T-helper 2 cell treated with Interferon-gamma antibody and Interleukin-4, amounts not matched to agents 5 μg/mL and 100 μg/mL, for 36 hours (primary cell): Measurements from ENCODE around the gene SLC37A1.

Experiments
- DNase-seq: peaks from one replicate; pipeline ENCODE4 v3.0.0; 2021; ENCODE audit warnings: low spot score
- H3K27ac Mint-ChIP-seq: one replicate; pipeline ENCODE4 v1.8.0; 2021; ENCODE audit warnings: mild to moderate bottlenecking, mixed read lengths
- H3K27me3 Mint-ChIP-seq: one replicate; pipeline ENCODE4 v1.8.0; 2021; ENCODE audit warnings: low read depth, mixed read lengths
- H3K36me3 Mint-ChIP-seq: one replicate; pipeline ENCODE4 v1.8.0; 2021; ENCODE audit warnings: low read depth, mixed read lengths
- H3K4me1 Mint-ChIP-seq: one replicate; pipeline ENCODE4 v1.8.0; 2021; ENCODE audit warnings: low read depth, mixed read lengths
- H3K4me3 Mint-ChIP-seq: one replicate; pipeline ENCODE4 v1.8.0; 2022; ENCODE audit warnings: mild to moderate bottlenecking, moderate library complexity, mixed read lengths
- H3K9me3 Mint-ChIP-seq: one replicate; pipeline ENCODE4 v1.8.0; 2021; ENCODE audit warnings: mixed read lengths

SLC37A1 gene

GRCh38 chr21:42615924-42616323, 102.3 kb downstream of the SLC37A1 start:
- H3K27me3 Mint-ChIP-seq, result peaks cover 22% of the 10 kb centered on the region
- no peak for DNase-seq
- H3K4me1 Mint-ChIP-seq, result peaks cover 5% of the 10 kb centered on the region
- H3K4me3 Mint-ChIP-seq, result no peak overlapping the region
- no peak overlapping the region for H3K27ac Mint-ChIP-seq
- peaks cover 8% of the 10 kb centered on the region for H3K9me3 Mint-ChIP-seq
- H3K36me3 Mint-ChIP-seq, result no peaks in the 10 kb centered on the region

GRCh38 chr21:42616446-42616845, 102.8 kb downstream of the SLC37A1 start:
- H3K27me3 Mint-ChIP-seq, result peaks cover 22% of the 10 kb centered on the region
- no peak overlapping the region for H3K4me3 Mint-ChIP-seq
- peaks cover 8% of the 10 kb centered on the region for H3K9me3 Mint-ChIP-seq
- H3K36me3 Mint-ChIP-seq, result no peaks in the 10 kb centered on the region
- peaks cover 5% of the 10 kb centered on the region for H3K4me1 Mint-ChIP-seq
- no peak overlapping the region for H3K27ac Mint-ChIP-seq
- no peak for DNase-seq

- H3K27me3 Mint-ChIP-seq, result peaks cover 25% of the 10 kb centered on the region
- H3K4me3 Mint-ChIP-seq, result no peak overlapping the region
- H3K4me1 Mint-ChIP-seq, result peaks cover 5% of the 10 kb centered on the region
- no peaks in the 10 kb centered on the region for H3K36me3 Mint-ChIP-seq
- no peak overlapping the region for H3K27ac Mint-ChIP-seq
- H3K9me3 Mint-ChIP-seq, result peaks cover 8% of the 10 kb centered on the region
- DNase-seq, result no peak
These were observed 103.3 kb downstream of the SLC37A1 start for GRCh38 chr21:42616941-42617340.

- DNase-seq, result no peak
- Mint-ChIP-seq H3K4me1 (peaks cover 5% of the 10 kb centered on the region), H3K9me3 (peaks cover 6% of the 10 kb centered on the region), H3K27ac (no peak overlapping the region), H3K36me3 (no peaks in the 10 kb centered on the region), H3K4me3 (no peak overlapping the region), H3K27me3 (peaks cover 29% of the 10 kb centered on the region)
These were observed 103.8 kb downstream of the SLC37A1 start for GRCh38 chr21:42617486-42617885.

GRCh38 chr21:42618707-42619102, 105.1 kb downstream of the SLC37A1 start:
- Mint-ChIP-seq H3K36me3 (no peaks in the 10 kb centered on the region), H3K4me3 (no peak overlapping the region), H3K27me3 (peaks cover 26% of the 10 kb centered on the region), H3K27ac (no peak overlapping the region), H3K9me3 (no peaks in the 10 kb centered on the region), H3K4me1 (peaks cover under 1% of the 10 kb centered on the region)
- no peak for DNase-seq

GRCh38 chr21:42619166-42619565, 105.5 kb downstream of the SLC37A1 start:
- Mint-ChIP-seq H3K4me3 (no peak overlapping the region), H3K4me1 (no peaks in the 10 kb centered on the region), H3K9me3 (no peaks in the 10 kb centered on the region), H3K27me3 (peaks cover 29% of the 10 kb centered on the region), H3K36me3 (no peaks in the 10 kb centered on the region), H3K27ac (no peak overlapping the region)
- DNase-seq, result no peak

GRCh38 chr21:42619841-42620240, 106.2 kb downstream of the SLC37A1 start:
- no peak for DNase-seq
- H3K4me3 Mint-ChIP-seq, result no peak overlapping the region
- H3K4me1 Mint-ChIP-seq, result no peaks in the 10 kb centered on the region
- peaks cover 33% of the 10 kb centered on the region for H3K27me3 Mint-ChIP-seq
- no peaks in the 10 kb centered on the region for H3K36me3 Mint-ChIP-seq
- H3K27ac Mint-ChIP-seq, result no peak overlapping the region
- no peaks in the 10 kb centered on the region for H3K9me3 Mint-ChIP-seq

GRCh38 chr21:42621166-42621818, 107.6 kb downstream of the SLC37A1 start:
- Mint-ChIP-seq H3K27me3 (peaks cover 41% of the 10 kb centered on the region), H3K9me3 (no peaks in the 10 kb centered on the region), H3K36me3 (no peaks in the 10 kb centered on the region), H3K4me3 (no peak overlapping the region), H3K27ac (no peak overlapping the region), H3K4me1 (no peaks in the 10 kb centered on the region)
- DNase-seq, result no peak

- no peak overlapping the region for H3K27ac Mint-ChIP-seq
- H3K4me3 Mint-ChIP-seq, result no peak overlapping the region
- H3K27me3 Mint-ChIP-seq, result peaks cover 44% of the 10 kb centered on the region
- H3K4me1 Mint-ChIP-seq, result no peaks in the 10 kb centered on the region
- no peak for DNase-seq
- no peaks in the 10 kb centered on the region for H3K36me3 Mint-ChIP-seq
- H3K9me3 Mint-ChIP-seq, result no peaks in the 10 kb centered on the region
These were observed 108.1 kb downstream of the SLC37A1 start for GRCh38 chr21:42621819-42622177.

GRCh38 chr21:42622284-42622683, 108.6 kb downstream of the SLC37A1 start:
- no peak for DNase-seq
- no peaks in the 10 kb centered on the region for H3K4me1 Mint-ChIP-seq
- no peak overlapping the region for H3K4me3 Mint-ChIP-seq
- H3K27ac Mint-ChIP-seq, result no peak overlapping the region
- H3K9me3 Mint-ChIP-seq, result no peaks in the 10 kb centered on the region
- H3K36me3 Mint-ChIP-seq, result no peaks in the 10 kb centered on the region
- H3K27me3 Mint-ChIP-seq, result peaks cover 46% of the 10 kb centered on the region

GRCh38 chr21:42623694-42624093, 110.0 kb downstream of the SLC37A1 start:
- H3K4me3 Mint-ChIP-seq, result no peak overlapping the region
- peaks cover 39% of the 10 kb centered on the region for H3K27me3 Mint-ChIP-seq
- H3K36me3 Mint-ChIP-seq, result no peaks in the 10 kb centered on the region
- no peaks in the 10 kb centered on the region for H3K4me1 Mint-ChIP-seq
- H3K27ac Mint-ChIP-seq, result no peak overlapping the region
- H3K9me3 Mint-ChIP-seq, result no peaks in the 10 kb centered on the region
- no peak for DNase-seq

- no peak overlapping the region for H3K27ac Mint-ChIP-seq
- no peak overlapping the region for H3K4me3 Mint-ChIP-seq
- H3K27me3 Mint-ChIP-seq, result peaks cover 36% of the 10 kb centered on the region
- H3K4me1 Mint-ChIP-seq, result no peaks in the 10 kb centered on the region
- DNase-seq, result no peak
- no peaks in the 10 kb centered on the region for H3K36me3 Mint-ChIP-seq
- H3K9me3 Mint-ChIP-seq, result no peaks in the 10 kb centered on the region
These were observed 110.6 kb downstream of the SLC37A1 start for GRCh38 chr21:42624095-42624790.

- peaks cover 34% of the 10 kb centered on the region for H3K27me3 Mint-ChIP-seq
- H3K9me3 Mint-ChIP-seq, result no peaks in the 10 kb centered on the region
- no peaks in the 10 kb centered on the region for H3K4me1 Mint-ChIP-seq
- H3K4me3 Mint-ChIP-seq, result no peak overlapping the region
- H3K27ac Mint-ChIP-seq, result no peak overlapping the region
- no peak for DNase-seq
- H3K36me3 Mint-ChIP-seq, result no peaks in the 10 kb centered on the region
These were observed 111.3 kb downstream of the SLC37A1 start for GRCh38 chr21:42624936-42625335.

- Mint-ChIP-seq H3K9me3 (no peaks in the 10 kb centered on the region), H3K27ac (no peak overlapping the region), H3K36me3 (no peaks in the 10 kb centered on the region), H3K4me1 (no peaks in the 10 kb centered on the region), H3K27me3 (peaks cover 31% of the 10 kb centered on the region), H3K4me3 (no peak overlapping the region)
- DNase-seq, result no peak
These were observed 112.5 kb downstream of the SLC37A1 start for GRCh38 chr21:42626171-42626570.
